ENCODE measurements around the gene AFF2.
"Not testable (repeated sequence)": the region's sequence is repeated elsewhere in the genome, so short reads cannot be mapped to it uniquely, and the experiment has no call there.

The AFF2 gene

GRCh38 chrX:148871422-148872160 lies 371.2 kb downstream of the AFF2 start:
- DNase-seq = no peak

- no peak for DNase-seq
Measured at GRCh38 chrX:148872161-148872535, 371.7 kb downstream of the AFF2 start.

GRCh38 chrX:148872881-148873280 lies 372.5 kb downstream of the AFF2 start:
- no peak for DNase-seq

- DNase-seq = no peak
Measured at GRCh38 chrX:148874636-148875246, 374.3 kb downstream of the AFF2 start.

GRCh38 chrX:148878371-148878770 lies 378.0 kb downstream of the AFF2 start:
- no peak for DNase-seq

GRCh38 chrX:148885203-148885602 lies 384.8 kb downstream of the AFF2 start:
- no peak for DNase-seq

- no peak for DNase-seq
Measured at GRCh38 chrX:148893395-148893794, 393.0 kb downstream of the AFF2 start.

GRCh38 chrX:148902581-148902980 lies 402.2 kb downstream of the AFF2 start:
- DNase-seq = no peak

GRCh38 chrX:148903176-148903575 lies 402.8 kb downstream of the AFF2 start:
- DNase-seq = no peak

- no peak for DNase-seq
Measured at GRCh38 chrX:148904421-148905111, 404.1 kb downstream of the AFF2 start.

- no peak for DNase-seq
Measured at GRCh38 chrX:148905400-148905799, 405.0 kb downstream of the AFF2 start.

GRCh38 chrX:148906628-148907027 lies 406.2 kb downstream of the AFF2 start:
- DNase-seq = not testable (repeated sequence)

GRCh38 chrX:148909758-148910157 lies 409.3 kb downstream of the AFF2 start:
- no peak for DNase-seq

- no peak for DNase-seq
Measured at GRCh38 chrX:148913971-148914370, 413.6 kb downstream of the AFF2 start.

- DNase-seq = no peak
Measured at GRCh38 chrX:148914783-148915182, 414.4 kb downstream of the AFF2 start.

- no peak for DNase-seq
Measured at GRCh38 chrX:148915474-148915873, 415.1 kb downstream of the AFF2 start.

GRCh38 chrX:148917441-148917840 lies 417.0 kb downstream of the AFF2 start:
- no peak for DNase-seq

- DNase-seq = no peak
Measured at GRCh38 chrX:148923631-148924030, 423.2 kb downstream of the AFF2 start.

GRCh38 chrX:148926371-148926770 lies 426.0 kb downstream of the AFF2 start:
- no peak for DNase-seq

- DNase-seq = no peak
Measured at GRCh38 chrX:148928811-148929210, 428.4 kb downstream of the AFF2 start.

GRCh38 chrX:148929686-148930085 lies 429.3 kb downstream of the AFF2 start:
- no peak for DNase-seq

- no peak for DNase-seq
Measured at GRCh38 chrX:148930206-148930729, 429.9 kb downstream of the AFF2 start.

GRCh38 chrX:148933881-148934280 lies 433.5 kb downstream of the AFF2 start:
- DNase-seq = no peak

GRCh38 chrX:148938348-148938747 lies 437.9 kb downstream of the AFF2 start:
- no peak for DNase-seq
